H1 (cell line): Measurements from ENCODE around the gene GLIPR2. TPM values are rescaled to one million over a fixed set of nuclear protein-coding genes. Genes with fewer than 3 reads are reported as not detected.

Experiments used
- CTCF ChIA-PET: fragments of 300-600 bp; sonication (Branson Sonifier 250); formaldehyde crosslinking; loops from one replicate; lab custom pipeline; 2021; ENCODE audit not compliant: partially characterized antibody; lab: Charles Lee
- POLR2A ChIA-PET: fragments of 300-600 bp; sonication (Branson Sonifier 250); formaldehyde crosslinking; loops from one replicate; lab custom pipeline; 2021; ENCODE audit warnings: inconsistent platforms; ENCODE audit not compliant: partially characterized antibody; lab: Charles Lee
- DNase-seq, 2 experiments: peaks; one replicate each; pipeline versions ENCODE4 v3.0.0 to v3.0.0-alpha.2; 2010 to 2022; ENCODE audit warnings: low spot score in 2 of 2, low read depth in 1 of 2, mixed read lengths in 1 of 2
- FAIRE-seq: peaks from 2 replicates; lab custom pipeline; 2011; peaks lifted over from hg19 to GRCh38; lab: Jason Lieb, UNC
- H2AFZ ChIP-seq: 2 replicates; pipeline ENCODE4 v1.8.1; 2012; ENCODE audit warnings: low read length, inconsistent platforms
- H2AK5ac ChIP-seq: 2 replicates; pipeline ENCODE4 v1.6.1; 2013; ENCODE audit warnings: low read depth, low read length
- H2BK120ac ChIP-seq: replicated peaks from 2 replicates; pipeline ENCODE3; 2013; ENCODE audit warnings: low read depth, low read length, inconsistent platforms
- H2BK12ac ChIP-seq: 2 replicates; pipeline ENCODE4 v1.6.1; 2013; ENCODE audit warnings: low read depth, low read length
- H2BK15ac ChIP-seq: 2 replicates; pipeline ENCODE4 v1.6.1; 2013; ENCODE audit warnings: low read length
- H2BK20ac ChIP-seq: 2 replicates; pipeline ENCODE4 v1.6.1; 2013; ENCODE audit warnings: low read length
- H2BK5ac ChIP-seq: 2 replicates; pipeline ENCODE4 v1.6.1; 2013; ENCODE audit warnings: low read depth, low read length
- H3K14ac ChIP-seq: 2 replicates; pipeline ENCODE4 v1.6.1; 2013; ENCODE audit warnings: inconsistent platforms; ENCODE audit not compliant: insufficient read length
- H3K18ac ChIP-seq: 2 replicates; pipeline ENCODE4 v1.6.1; 2013; ENCODE audit warnings: low read length; ENCODE audit errors: extremely low read depth
- H3K23ac ChIP-seq: 2 replicates; pipeline ENCODE4 v1.6.1; 2013; ENCODE audit warnings: inconsistent platforms; ENCODE audit not compliant: insufficient read length
- H3K23me2 ChIP-seq: 2 replicates; pipeline ENCODE4 v1.6.1; 2013; ENCODE audit warnings: low read depth, low read length
- H3K27ac ChIP-seq: 2 replicates; pipeline ENCODE4 v1.6.1; 2011; ENCODE audit warnings: low read depth, low read length, inconsistent platforms
- H3K27me3 ChIP-seq, 4 experiments: replicated peaks in 1 of 4; 1 replicate in 1 of 4; 2 replicates in 3 of 4; pipeline versions ENCODE4 v1.6.1 to v1.8.1; 2011 to 2013; ENCODE audit warnings: low read length in 3 of 4, mild to moderate bottlenecking in 3 of 4, inconsistent platforms in 2 of 4, mixed read lengths in 2 of 4, moderate library complexity in 1 of 4; ENCODE audit not compliant: control insufficient read depth in 3 of 4, insufficient read depth in 3 of 4; ENCODE audit errors: extremely low read depth in 1 of 4
- H3K36me3 ChIP-seq, 4 experiments: 2 replicates each; pipeline versions ENCODE4 v1.6.1 to v1.8.1; 2011 to 2013; ENCODE audit warnings: mild to moderate bottlenecking in 4 of 4, low read length in 3 of 4, moderate library complexity in 2 of 4, control low read depth in 1 of 4, inconsistent platforms in 1 of 4; ENCODE audit not compliant: insufficient read depth in 4 of 4, control insufficient read depth in 2 of 4
- H3K4ac ChIP-seq: replicated peaks from 2 replicates; pipeline ENCODE3; 2013; ENCODE audit warnings: low read length, low read depth, mixed read lengths, inconsistent platforms; ENCODE audit not compliant: insufficient read length
- H3K4me1 ChIP-seq, 4 experiments: replicated peaks in 1 of 4; 1 replicate in 1 of 4; 2 replicates in 3 of 4; pipeline versions ENCODE4 v1.6.1 to v1.8.1; 2011 to 2013; ENCODE audit warnings: low read length in 3 of 4, inconsistent platforms in 2 of 4, mixed read lengths in 1 of 4; ENCODE audit not compliant: insufficient read depth in 4 of 4, control insufficient read depth in 3 of 4
- H3K4me2 ChIP-seq, 2 experiments: 2 replicates each; pipeline versions ENCODE4 v1.6.1 to v1.8.1; 2011 to 2013; ENCODE audit warnings: low read depth in 2 of 2, low read length in 2 of 2, control low read depth in 1 of 2, inconsistent platforms in 1 of 2, mild to moderate bottlenecking in 1 of 2; ENCODE audit not compliant: insufficient read depth in 1 of 2
- H3K4me3 ChIP-seq, 4 experiments: fragments of 200-600, 300-600 bp in 1 of 4; sonication (generic), shearing (Covaris generic), sonication (Bioruptor Twin) in 1 of 4; 2 replicates each; pipeline versions ENCODE4 v1.5.1 to v1.8.1; 2011 to 2016; ENCODE audit warnings: low read length in 4 of 4, low read depth in 3 of 4, control low read depth in 2 of 4, inconsistent platforms in 2 of 4, mild to moderate bottlenecking in 2 of 4, mixed read lengths in 1 of 4, moderate library complexity in 1 of 4; ENCODE audit not compliant: insufficient read depth in 2 of 4; ENCODE audit errors: extremely low read depth in 1 of 4
- H3K56ac ChIP-seq: replicated peaks from 2 replicates; pipeline ENCODE3; 2013; ENCODE audit warnings: low read depth, mild to moderate bottlenecking, mixed read lengths, low read length, inconsistent platforms; ENCODE audit not compliant: insufficient read length
- H3K79me1 ChIP-seq: 2 replicates; pipeline ENCODE4 v1.6.1; 2013; ENCODE audit warnings: low read depth, low read length, control low read depth
- H3K79me2 ChIP-seq, 2 experiments: 2 replicates each; pipeline versions ENCODE4 v1.6.1 to v1.8.1; 2012 to 2013; ENCODE audit warnings: low read length in 2 of 2, mild to moderate bottlenecking in 2 of 2, inconsistent platforms in 1 of 2; ENCODE audit not compliant: insufficient read depth in 2 of 2, control insufficient read depth in 1 of 2
- H3K9ac ChIP-seq, 4 experiments: replicated peaks in 1 of 4; 1 replicate in 1 of 4; 2 replicates in 3 of 4; pipeline versions ENCODE4 v1.6.1 to v1.8.1; 2011 to 2013; ENCODE audit warnings: low read depth in 3 of 4, low read length in 3 of 4, control low read depth in 2 of 4, mild to moderate bottlenecking in 2 of 4, moderate library complexity in 2 of 4, inconsistent platforms in 1 of 4; ENCODE audit errors: extremely low read depth in 1 of 4
- H3K9me3 ChIP-seq, 2 experiments: 2 replicates each; pipeline versions ENCODE4 v1.6.1 to v1.8.1; 2012 to 2013; ENCODE audit warnings: mild to moderate bottlenecking in 2 of 2, moderate library complexity in 2 of 2, control low read depth in 1 of 2, inconsistent platforms in 1 of 2, low read depth in 1 of 2, low read length in 1 of 2, mixed read lengths in 1 of 2; ENCODE audit not compliant: insufficient read depth in 2 of 2
- H4K20me1 ChIP-seq, 2 experiments: replicated peaks in 1 of 2; 2 replicates each; pipeline versions ENCODE3 to v1.8.1; 2011 to 2013; ENCODE audit warnings: inconsistent platforms in 2 of 2, low read length in 2 of 2, mild to moderate bottlenecking in 1 of 2; ENCODE audit not compliant: insufficient read depth in 2 of 2, control insufficient read depth in 1 of 2
- H4K5ac ChIP-seq: 2 replicates; pipeline ENCODE4 v1.6.1; 2013; ENCODE audit warnings: low read length, low read depth, mixed read lengths, inconsistent platforms; ENCODE audit not compliant: insufficient read length
- H4K8ac ChIP-seq: 2 replicates; pipeline ENCODE4 v1.8.0; 2013; ENCODE audit warnings: mild to moderate bottlenecking, moderate library complexity, low read length, inconsistent platforms; ENCODE audit not compliant: insufficient read depth; ENCODE audit errors: extremely low read depth
- H4K91ac ChIP-seq: replicated peaks from 2 replicates; pipeline ENCODE3; 2013; ENCODE audit warnings: low read length, mixed read lengths, inconsistent platforms; ENCODE audit not compliant: insufficient read length
- ASH2L ChIP-seq: fragments of 200-600, 300-600 bp; sonication (generic); IDR thresholded peaks from one replicate; pipeline ENCODE4 v1.7.1; 2017; ENCODE audit warnings: low read length
- BRCA1 ChIP-seq: IDR thresholded peaks from 2 replicates; pipeline ENCODE4 v1.6.1; 2012; ENCODE audit warnings: low read depth, low read length, improper control_type of control experiment
- CHD1 ChIP-seq: IDR thresholded peaks from 2 replicates; pipeline ENCODE4 v1.6.1; 2012; ENCODE audit warnings: low read depth, low read length, improper control_type of control experiment
- FOSL1 ChIP-seq: IDR thresholded peaks from 2 replicates; pipeline ENCODE4 v1.6.1; 2011; ENCODE audit warnings: mild to moderate bottlenecking, low read depth, low read length, moderate library complexity; ENCODE audit not compliant: insufficient read depth
- JUN ChIP-seq: IDR thresholded peaks from 2 replicates; pipeline ENCODE4 v1.6.1; 2011; ENCODE audit warnings: low read depth, mild to moderate bottlenecking, improper control_type of control experiment, low read length
- KDM1A ChIP-seq: fragments of 200-600, 300-600 bp; sonication (generic); IDR thresholded peaks from 2 replicates; pipeline ENCODE4 v1.7.1; 2016; ENCODE audit warnings: mild to moderate bottlenecking, low read length, borderline replicate concordance
- MAFK ChIP-seq: IDR thresholded peaks from 2 replicates; pipeline ENCODE4 v1.6.1; 2012; ENCODE audit warnings: low read depth, mild to moderate bottlenecking, improper control_type of control experiment, low read length
- NANOG ChIP-seq: IDR thresholded peaks from 2 replicates; pipeline ENCODE4 v1.6.1; 2011; ENCODE audit warnings: low read length, low read depth, mild to moderate bottlenecking, inconsistent platforms; ENCODE audit not compliant: insufficient read depth, poor library complexity, severe bottlenecking
- POU5F1 ChIP-seq: IDR thresholded peaks from 2 replicates; pipeline ENCODE4 v1.6.1; 2011; ENCODE audit warnings: low read depth, mild to moderate bottlenecking, low read length, moderate library complexity
- RNF2 ChIP-seq: fragments of 200-900, 300-1000 bp; sonication (generic); IDR thresholded peaks from 2 replicates; pipeline ENCODE4 v1.7.1; 2016; ENCODE audit warnings: borderline replicate concordance, low read depth, mild to moderate bottlenecking, antibody characterized with exemption, low read length; ENCODE audit not compliant: poor library complexity, severe bottlenecking; ENCODE audit errors: missing control alignments
- SAP30 ChIP-seq: fragments of 300-600 bp; sonication (generic); IDR thresholded peaks from 2 replicates; pipeline ENCODE4 v1.7.1; 2012; ENCODE audit warnings: low read length, moderate library complexity, mild to moderate bottlenecking, inconsistent platforms; ENCODE audit not compliant: insufficient read depth, insufficient replicate concordance
- SRF ChIP-seq: IDR thresholded peaks from 2 replicates; pipeline ENCODE4 v1.6.1; 2011; ENCODE audit warnings: mild to moderate bottlenecking, low read depth, low read length, moderate library complexity
- WGBS, 2 experiments: shearing (Covaris generic) in 1 of 2; methylation state at CpG; one replicate each; pipeline versions ENCODE4 v1.1.6 to v1.1.7; 2013 to 2015; ENCODE audit warnings: low lambda C conversion rate in 2 of 2, mixed read lengths in 2 of 2, inconsistent platforms in 1 of 2, low coverage in 1 of 2, missing lambda C conversion rate in 1 of 2; ENCODE audit not compliant: insufficient replicate concordance in 2 of 2, insufficient coverage in 1 of 2, insufficient read length in 1 of 2; ENCODE audit errors: extremely low coverage in 1 of 2, missing lambda C conversion rate in 1 of 2; 5-methylcytosine and 5-hydroxymethylcytosine counted together
- polyA plus RNA-seq, 7 experiments: library from polyadenylated mRNA; depleted of rRNA in 3 of 7; stranded (reverse) in 5 of 7; unstranded in 2 of 7; fragments of >200 nt in 5 of 7; fragments of 200-250 nt in 2 of 7; gene quantifications; 1 replicate in 5 of 7; 2 replicates in 1 of 7; 4 replicates in 1 of 7; pipeline versions ENCODE4 v1.2.1 to v1.2.3, GENCODE V29; 2011 to 2013; ENCODE audit warnings: missing spikeins in 2 of 7, mixed read lengths in 2 of 7
- total RNA-seq: library from RNA; stranded (reverse); fragmentation: NEBNext Ultra II Directional; extraction: Animal tissue kit (Norgen Biotek cat#: 25700); gene quantifications from 2 replicates; pipeline ENCODE4 v1.2.1, GENCODE V29; 2021

Gene GLIPR2
- total and polyA plus RNA-seq, 2 of the 8 experiments (the other 6 are each of a cell fraction or from before 2014, with no cell fraction given): 7.9 to 12.0 TPM

GRCh38 chr9:36112516-36112915 is 24.0 kb upstream of the GLIPR2 start:
- H3K56ac ChIP-seq: no peak overlapping the region
- no peak overlapping the region for H3K9ac ChIP-seq
- H4K91ac ChIP-seq: no peak overlapping the region
- 77% methylated on average over 3 of the region's 3 CpGs; no CpG with 5 or more reads in 1 of the 2 experiments for WGBS, 2 experiments
- DNase-seq (no peak), FAIRE-seq (no peak)
- no peak overlapping the region for H4K8ac ChIP-seq
- H3K27me3 ChIP-seq: no peaks in the 10 kb centered on the region
- H3K27ac ChIP-seq: no peak overlapping the region
- H2BK120ac ChIP-seq: no peak overlapping the region
- no peaks in the 10 kb centered on the region for H3K9me3 ChIP-seq
- H3K4me1 ChIP-seq: no peaks in the 10 kb centered on the region
- TF ChIP-seq CHD1 (no peak), SRF (no peak), SAP30 (no peak), MAFK (no peak), JUN (no peak), KDM1A (no peak), FOSL1 (no peak), POU5F1 (no peak), ASH2L (no peak), RNF2 (no peak), BRCA1 (no peak), NANOG (no peak)
- H3K4ac ChIP-seq: no peak overlapping the region
- no peak overlapping the region for H3K23ac ChIP-seq
- H2AK5ac ChIP-seq: no peak overlapping the region
- no peak overlapping the region for H3K14ac ChIP-seq
- no peak overlapping the region for H2AFZ ChIP-seq
- no peak overlapping the region for H2BK15ac ChIP-seq
- H2BK12ac ChIP-seq: no peak overlapping the region
- H3K23me2 ChIP-seq: no peaks in the 10 kb centered on the region
- POLR2A ChIA-PET: interaction anchor here (1.5 to 2.4 kb wide), 2 partner anchors 10 to 78 kb away, joined by 4 to 5 read pairs; partner anchors contain the start of gene CLTA
- H3K4me3 ChIP-seq: no peak overlapping the region
- H3K36me3 ChIP-seq: no peaks in the 10 kb centered on the region; a peak in 1 of 8 replicates
- no peaks in the 10 kb centered on the region for H4K20me1 ChIP-seq
- no peak overlapping the region for H4K5ac ChIP-seq
- CTCF ChIA-PET: interaction anchor here (1.1 to 5.6 kb wide), 5 partner anchors 10 to 104 kb away, joined by 3 to 40 read pairs (median 4); no protein-coding TSS in a partner anchor
- H3K4me2 ChIP-seq: no peak overlapping the region
- no peaks in the 10 kb centered on the region for H3K79me2 ChIP-seq
- no peak overlapping the region for H2BK5ac ChIP-seq
- H2BK20ac ChIP-seq: no peak overlapping the region
- H3K18ac ChIP-seq: no peak overlapping the region
- H3K79me1 ChIP-seq: no peaks in the 10 kb centered on the region
